ENCODE data around the gene KLK2.

DNA sequence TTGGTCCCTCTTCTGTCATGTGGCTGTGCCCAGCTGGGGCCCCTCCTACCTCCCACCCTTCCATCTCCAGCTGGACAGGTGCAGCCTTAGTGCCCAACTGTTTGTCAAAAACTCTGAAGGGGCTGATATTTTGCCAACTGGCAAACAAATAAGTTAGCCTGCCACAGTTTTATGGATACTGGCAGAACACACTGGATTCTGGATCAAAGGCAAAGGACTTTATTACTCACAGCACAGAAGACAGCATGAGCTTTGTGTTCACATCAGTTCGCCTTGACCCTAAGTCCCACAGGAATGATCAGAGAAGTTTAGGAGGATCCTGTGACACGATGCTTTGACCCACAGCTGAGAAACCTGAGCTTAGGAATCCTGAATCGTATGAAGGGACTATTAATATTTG, 16.4 kb downstream of the KLK2 start:
- TF ChIP-seq POLR2AphosphoS5 (IDR thresholded peaks at IDR 0.05) (peak; percentile 97), POLR2A (IDR thresholded peaks at IDR 0.05) (no peak)
- TF ChIP-seq, protein P1, sequence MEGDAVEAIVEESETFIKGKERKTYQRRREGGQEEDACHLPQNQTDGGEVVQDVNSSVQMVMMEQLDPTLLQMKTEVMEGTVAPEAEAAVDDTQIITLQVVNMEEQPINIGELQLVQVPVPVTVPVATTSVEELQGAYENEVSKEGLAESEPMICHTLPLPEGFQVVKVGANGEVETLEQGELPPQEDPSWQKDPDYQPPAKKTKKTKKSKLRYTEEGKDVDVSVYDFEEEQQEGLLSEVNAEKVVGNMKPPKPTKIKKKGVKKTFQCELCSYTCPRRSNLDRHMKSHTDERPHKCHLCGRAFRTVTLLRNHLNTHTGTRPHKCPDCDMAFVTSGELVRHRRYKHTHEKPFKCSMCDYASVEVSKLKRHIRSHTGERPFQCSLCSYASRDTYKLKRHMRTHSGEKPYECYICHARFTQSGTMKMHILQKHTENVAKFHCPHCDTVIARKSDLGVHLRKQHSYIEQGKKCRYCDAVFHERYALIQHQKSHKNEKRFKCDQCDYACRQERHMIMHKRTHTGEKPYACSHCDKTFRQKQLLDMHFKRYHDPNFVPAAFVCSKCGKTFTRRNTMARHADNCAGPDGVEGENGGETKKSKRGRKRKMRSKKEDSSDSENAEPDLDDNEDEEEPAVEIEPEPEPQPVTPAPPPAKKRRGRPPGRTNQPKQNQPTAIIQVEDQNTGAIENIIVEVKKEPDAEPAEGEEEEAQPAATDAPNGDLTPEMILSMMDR (IDR thresholded peaks at IDR 0.05): no peak

All from prostate gland (tissue), 2 donors.